T-cell (primary cell): ENCODE data around the gene BZW2. TPM values are rescaled to one million over a fixed set of nuclear protein-coding genes. Genes with fewer than 3 reads are reported as not detected.

Experiments used
- ATAC-seq, 4 experiments: fragments of 200-7000 bp in 3 of 4; fragments of 150-1000 bp in 1 of 4; cut with Tn5 transposase; replicated peaks in 1 of 4; 1 replicate in 3 of 4; 2 replicates in 1 of 4; pipeline ENCODE4 v1.10.0; 2021; ENCODE audit warnings: moderate library complexity in 3 of 4, mild to moderate bottlenecking in 2 of 4, moderate number of reproducible peaks in 1 of 4
- CTCF ChIA-PET, 2 donors: fragments of 300-600 bp; sonication (Branson Sonifier 250); formaldehyde crosslinking; loops; one replicate each; lab custom pipeline; 2022; ENCODE audit warnings: antibody characterized with exemption in 2 of 2; lab: Charles Lee
- POLR2A ChIA-PET, 2 donors: fragments of 300-600 bp; sonication (Branson Sonifier 250); formaldehyde crosslinking; loops; one replicate each; lab custom pipeline; 2022; ENCODE audit warnings: antibody characterized with exemption in 2 of 2; lab: Charles Lee
- DNase-seq, 35 experiments: peaks; one replicate each; pipeline versions ENCODE4 v3.0.0 to v3.0.0-alpha.2; 2013 to 2023
- H3K27ac ChIP-seq: one replicate; pipeline ENCODE4 v1.5.1; 2013; ENCODE audit warnings: low read length
- H3K27me3 ChIP-seq, 2 experiments: replicated peaks in 1 of 2; 1 replicate in 1 of 2; 2 replicates in 1 of 2; pipeline versions ENCODE4 v1.6.1 to v1.7.0; 2013; ENCODE audit warnings: low read length in 1 of 2, mixed read lengths in 1 of 2; ENCODE audit not compliant: control insufficient read depth in 2 of 2, insufficient read depth in 2 of 2; ENCODE audit errors: extremely low read depth in 1 of 2
- H3K36me3 ChIP-seq, 2 donors: 1 replicate in 1 of 2; 2 replicates in 1 of 2; pipeline versions ENCODE4 v1.6.1 to v1.7.0; 2013; ENCODE audit warnings: low read length in 1 of 2; ENCODE audit not compliant: control insufficient read depth in 2 of 2, insufficient read depth in 1 of 2; ENCODE audit errors: extremely low read depth in 1 of 2
- H3K4me1 ChIP-seq, 2 experiments: 1 replicate in 1 of 2; 2 replicates in 1 of 2; pipeline versions ENCODE4 v1.6.1 to v1.7.0; 2013; ENCODE audit warnings: low read length in 2 of 2, mixed read lengths in 1 of 2; ENCODE audit not compliant: insufficient read depth in 2 of 2, control insufficient read depth in 1 of 2; ENCODE audit errors: extremely low read depth in 1 of 2
- H3K4me3 ChIP-seq, 2 donors: 1 replicate in 1 of 2; 2 replicates in 1 of 2; pipeline versions ENCODE4 v1.5.1 to v1.7.0; 2013; ENCODE audit warnings: mild to moderate bottlenecking in 2 of 2, low read length in 1 of 2, moderate library complexity in 1 of 2; ENCODE audit not compliant: control insufficient read depth in 1 of 2; ENCODE audit errors: extremely low read depth in 1 of 2
- H3K9me3 ChIP-seq: 2 replicates; pipeline ENCODE4 v1.7.0; 2013
- H3K27ac Mint-ChIP-seq, 2 donors: one replicate each; pipeline ENCODE4 v1.8.0; 2020 to 2021; ENCODE audit warnings: mild to moderate bottlenecking in 2 of 2, mixed read lengths in 2 of 2
- H3K27me3 Mint-ChIP-seq, 2 donors: one replicate each; pipeline ENCODE4 v1.8.0; 2021 to 2022; ENCODE audit warnings: mixed read lengths in 2 of 2
- H3K36me3 Mint-ChIP-seq: one replicate; pipeline ENCODE4 v1.8.0; 2021; ENCODE audit warnings: mixed read lengths
- H3K4me1 Mint-ChIP-seq, 3 donors: one replicate each; pipeline ENCODE4 v1.8.0; 2020 to 2022; ENCODE audit warnings: mixed read lengths in 3 of 3, mild to moderate bottlenecking in 1 of 3
- H3K4me3 Mint-ChIP-seq, 3 donors: one replicate each; pipeline ENCODE4 v1.8.0; 2020 to 2022; ENCODE audit warnings: mild to moderate bottlenecking in 3 of 3, mixed read lengths in 3 of 3, moderate library complexity in 3 of 3
- H3K9me3 Mint-ChIP-seq, 3 donors: one replicate each; pipeline ENCODE4 v1.8.0; 2020 to 2022; ENCODE audit warnings: mixed read lengths in 3 of 3
- WGBS: methylation state at CpG from one replicate; pipeline ENCODE4 v1.1.5; 2013; ENCODE audit warnings: missing lambda C conversion rate; ENCODE audit not compliant: insufficient coverage; 5-methylcytosine and 5-hydroxymethylcytosine counted together
- total RNA-seq, 35 experiments: library from RNA in 6 of 35; stranded (reverse) in 6 of 35; fragments of 120-200 nt in 1 of 35; gene quantifications; one replicate each; pipeline versions ENCODE4 v1.2.1 to v1.2.4 and lab custom pipeline; 2013 to 2026

The BZW2 gene
- total RNA-seq, 5 donors from 2014 or later (not counting 1 experiment from before 2014, with no cell fraction given): 22.1 to 35.1 (median 30.2) TPM

DNA sequence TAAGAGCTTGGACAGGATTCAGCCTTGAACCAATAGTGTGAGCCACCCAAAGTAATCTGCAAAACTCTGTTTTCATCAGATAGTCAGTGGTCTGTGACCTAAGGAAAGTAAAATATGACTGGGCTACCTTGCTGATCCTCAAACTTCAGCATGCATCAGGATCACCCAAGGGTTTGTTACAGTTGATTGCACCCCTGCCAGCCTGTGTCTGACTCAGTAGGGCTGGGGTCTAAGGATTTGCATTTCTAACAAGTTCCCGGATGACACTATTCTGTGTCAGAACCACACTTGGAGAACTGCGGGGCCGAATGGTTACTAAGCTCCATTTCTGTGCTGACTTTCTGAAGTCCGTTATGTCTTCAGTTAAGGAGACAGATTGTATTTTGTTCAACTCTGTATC is 66.9 kb downstream of the BZW2 start:
- WGBS: 93% methylated on average over 4 of the region's 4 CpGs
- H3K36me3 Mint-ChIP-seq: peaks cover 27% of the 10 kb centered on the region
- POLR2A ChIA-PET: no interaction called here
- no peak overlapping the region for H3K4me3 Mint-ChIP-seq
- Histone ChIP-seq H3K27ac (no peak overlapping the region), H3K4me1 (no peaks in the 10 kb centered on the region), H3K4me3 (no peak overlapping the region), H3K36me3 (no peaks in the 10 kb centered on the region), H3K9me3 (no peaks in the 10 kb centered on the region), H3K27me3 (no peaks in the 10 kb centered on the region)
- DNase-seq (no peak), ATAC-seq (no peak)
- no peaks in the 10 kb centered on the region for H3K9me3 Mint-ChIP-seq
- H3K27me3 Mint-ChIP-seq: no peaks in the 10 kb centered on the region
- H3K4me1 Mint-ChIP-seq: no peaks in the 10 kb centered on the region
- CTCF ChIA-PET: no interaction called here
- no peak overlapping the region for H3K27ac Mint-ChIP-seq

DNA sequence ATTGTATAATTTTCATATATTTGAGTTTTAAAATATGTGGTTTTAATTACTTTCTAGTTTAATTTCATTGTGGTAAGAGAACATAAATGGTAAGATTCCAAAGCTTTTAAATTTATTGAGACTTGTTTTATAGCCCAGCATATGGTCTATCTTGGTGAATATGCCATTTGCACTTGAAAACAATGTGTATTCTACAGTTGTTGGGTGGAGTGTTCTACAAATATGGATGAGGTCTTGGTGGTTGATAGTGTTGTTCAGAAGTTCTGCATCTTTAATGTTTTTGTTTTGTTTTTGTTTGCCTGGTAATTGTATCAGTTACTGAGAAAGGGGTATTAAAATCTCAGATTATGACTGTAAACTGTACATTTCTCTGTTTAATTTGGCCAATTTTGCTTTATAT is 69.9 kb downstream of the BZW2 start:
- ATAC-seq (no peak), DNase-seq (no peak)
- Mint-ChIP-seq H3K9me3 (no peaks in the 10 kb centered on the region), H3K27ac (no peak overlapping the region), H3K27me3 (no peaks in the 10 kb centered on the region), H3K36me3 (peaks cover 23% of the 10 kb centered on the region), H3K4me3 (no peak overlapping the region), H3K4me1 (no peaks in the 10 kb centered on the region)
- Histone ChIP-seq H3K36me3 (no peaks in the 10 kb centered on the region), H3K9me3 (no peaks in the 10 kb centered on the region), H3K27me3 (no peaks in the 10 kb centered on the region), H3K27ac (no peak overlapping the region), H3K4me1 (no peaks in the 10 kb centered on the region), H3K4me3 (no peak overlapping the region)
- POLR2A ChIA-PET: interaction anchor here in 1 of 2 donors (0.7 kb wide), 1 partner anchor 80 kb away, joined by 4 read pairs; no protein-coding TSS in a partner anchor
- CTCF ChIA-PET: no interaction called here

DNA sequence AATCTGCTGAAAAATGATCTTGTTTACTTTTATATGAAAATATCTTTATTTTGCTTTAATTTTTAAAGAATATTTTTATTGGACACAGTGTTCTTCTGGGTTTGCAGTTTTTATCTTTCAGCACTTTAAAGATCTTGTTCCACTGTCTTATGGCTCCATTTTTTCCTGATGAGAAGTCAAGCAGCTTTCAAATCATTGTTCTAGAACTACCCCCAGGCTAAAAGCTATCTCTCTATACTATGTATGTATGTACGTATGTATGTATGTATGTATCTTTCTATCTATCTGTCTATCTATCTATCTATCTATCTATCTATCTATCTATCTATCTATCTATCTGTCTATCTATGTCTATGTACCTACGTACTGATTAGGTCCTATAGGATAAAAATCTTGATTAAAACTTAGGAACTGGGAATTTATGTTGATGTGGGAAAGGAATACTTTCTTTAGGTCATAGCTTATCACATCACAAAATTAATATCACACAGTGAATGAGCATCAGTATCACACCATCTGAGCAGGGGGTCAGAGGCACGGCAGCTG is 72.2 kb downstream of the BZW2 start:
- ChIA-PET CTCF (interaction anchor here in 1 of 2 donors (0.7 kb wide), 1 partner anchor 448 kb away, joined by 8 read pairs; no protein-coding TSS in a partner anchor), POLR2A (no interaction called here)
- H3K9me3 Mint-ChIP-seq: no peaks in the 10 kb centered on the region
- no peaks in the 10 kb centered on the region for H3K27me3 Mint-ChIP-seq
- H3K4me1 Mint-ChIP-seq: no peaks in the 10 kb centered on the region
- no peaks in the 10 kb centered on the region for H3K36me3 ChIP-seq
- H3K4me3 ChIP-seq: no peak overlapping the region
- H3K9me3 ChIP-seq: no peaks in the 10 kb centered on the region
- no peak overlapping the region for H3K4me3 Mint-ChIP-seq
- WGBS: no CpG with 5 or more reads among the region's 3 CpGs
- ATAC-seq: no peak
- H3K27ac Mint-ChIP-seq: no peak overlapping the region
- no peaks in the 10 kb centered on the region for H3K27me3 ChIP-seq
- H3K36me3 Mint-ChIP-seq: peaks cover 17% of the 10 kb centered on the region
- no peak overlapping the region for H3K27ac ChIP-seq
- no peak for DNase-seq
- no peaks in the 10 kb centered on the region for H3K4me1 ChIP-seq

DNA sequence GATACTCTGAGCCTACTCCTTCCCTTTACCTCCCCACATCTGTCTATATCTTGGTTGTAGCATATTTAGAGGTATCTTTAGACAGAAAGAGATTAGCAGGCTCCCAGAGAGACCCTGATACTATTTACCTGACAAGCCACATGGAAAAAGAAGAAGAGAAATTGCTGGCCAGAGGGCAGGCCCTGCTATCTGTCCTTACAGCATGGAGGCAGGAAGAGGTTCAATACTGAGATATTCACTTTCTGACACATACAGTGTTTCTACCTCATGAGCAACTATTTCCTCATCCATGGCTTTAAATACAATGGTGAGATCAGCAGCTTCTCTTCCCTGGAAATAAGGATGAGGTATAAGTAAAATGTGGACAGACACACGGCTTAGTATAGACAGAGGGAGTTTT is 73.7 kb downstream of the BZW2 start:
- no peaks in the 10 kb centered on the region for H3K27me3 Mint-ChIP-seq
- H3K27me3 ChIP-seq: no peaks in the 10 kb centered on the region
- peaks cover 17% of the 10 kb centered on the region for H3K36me3 Mint-ChIP-seq
- ATAC-seq: no peak
- no peak for DNase-seq
- H3K36me3 ChIP-seq: no peaks in the 10 kb centered on the region
- H3K27ac Mint-ChIP-seq: no peak overlapping the region
- POLR2A ChIA-PET: no interaction called here
- H3K27ac ChIP-seq: no peak overlapping the region
- no peaks in the 10 kb centered on the region for H3K4me1 ChIP-seq
- no CpG with 5 or more reads among the region's 1 CpG for WGBS
- H3K9me3 Mint-ChIP-seq: no peaks in the 10 kb centered on the region
- H3K4me3 ChIP-seq: no peak overlapping the region
- H3K4me3 Mint-ChIP-seq: no peak overlapping the region
- no peaks in the 10 kb centered on the region for H3K9me3 ChIP-seq
- H3K4me1 Mint-ChIP-seq: no peaks in the 10 kb centered on the region
- CTCF ChIA-PET: no interaction called here

DNA sequence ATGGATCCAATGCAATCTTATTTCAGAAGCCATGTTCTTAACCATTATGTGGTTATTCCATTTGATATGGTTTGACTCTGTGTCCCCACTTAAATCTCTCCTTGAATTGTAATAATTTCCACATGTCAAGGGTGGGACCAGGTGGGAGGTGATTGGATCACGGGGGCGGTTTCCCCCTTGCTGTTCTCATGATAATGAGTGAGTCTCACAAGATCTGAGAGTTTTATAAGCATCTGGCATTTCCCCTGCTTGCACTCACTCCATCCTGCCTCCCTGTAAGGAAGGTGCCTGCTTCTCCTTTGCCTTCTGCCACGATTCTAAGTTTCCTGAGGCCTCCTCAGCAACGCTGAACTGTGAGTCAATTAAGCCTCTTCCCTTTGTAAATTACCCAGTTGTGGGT is 75.6 kb downstream of the BZW2 start:
- POLR2A ChIA-PET: no interaction called here

DNA sequence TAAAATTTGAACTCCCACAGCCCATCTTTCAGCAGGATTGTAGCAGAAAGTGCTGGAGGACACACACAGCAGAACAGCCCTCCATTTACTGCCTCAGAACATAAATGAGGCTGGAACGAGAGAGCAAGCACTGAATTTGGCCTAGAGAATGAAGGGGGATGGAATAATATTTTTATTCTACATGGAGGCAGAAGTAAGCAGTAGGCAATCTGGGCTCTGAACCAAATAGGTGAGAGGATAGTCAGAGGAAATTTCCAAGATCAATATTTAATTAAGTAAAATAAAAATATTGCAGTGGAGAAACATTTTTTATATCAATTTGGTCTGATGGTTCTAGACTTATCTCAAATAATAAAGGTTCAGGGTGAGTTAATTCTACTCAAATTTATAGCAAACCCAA is 78.4 kb downstream of the BZW2 start:
- H3K9me3 ChIP-seq: no peaks in the 10 kb centered on the region
- Mint-ChIP-seq H3K4me3 (no peak overlapping the region), H3K27ac (no peak overlapping the region), H3K4me1 (no peaks in the 10 kb centered on the region), H3K9me3 (no peaks in the 10 kb centered on the region), H3K36me3 (peaks cover 2% of the 10 kb centered on the region), H3K27me3 (no peaks in the 10 kb centered on the region)
- no CpG with 5 or more reads among the region's 1 CpG for whole genome bisulfite sequencing
- H3K27ac ChIP-seq: no peak overlapping the region
- POLR2A ChIA-PET: no interaction called here
- CTCF ChIA-PET: no interaction called here
- H3K4me1 ChIP-seq: no peaks in the 10 kb centered on the region
- ATAC-seq (no peak), DNase-seq (no peak)
- H3K27me3 ChIP-seq: no peaks in the 10 kb centered on the region
- H3K4me3 ChIP-seq: no peak overlapping the region
- H3K36me3 ChIP-seq: no peaks in the 10 kb centered on the region

More for the DNA sequence above, 75.6 kb downstream of the BZW2 start:
- no peak overlapping the region for H3K27ac Mint-ChIP-seq
- Histone ChIP-seq H3K27me3 (no peaks in the 10 kb centered on the region), H3K27ac (no peak overlapping the region), H3K4me3 (no peak overlapping the region), H3K36me3 (no peaks in the 10 kb centered on the region), H3K4me1 (no peaks in the 10 kb centered on the region), H3K9me3 (no peaks in the 10 kb centered on the region)
- ATAC-seq (no peak), DNase-seq (no peak)
- H3K9me3 Mint-ChIP-seq: no peaks in the 10 kb centered on the region
- no peak overlapping the region for H3K4me3 Mint-ChIP-seq
- CTCF ChIA-PET: no interaction called here
- H3K27me3 Mint-ChIP-seq: no peaks in the 10 kb centered on the region
- WGBS: no CpG with 5 or more reads among the region's 4 CpGs
- H3K4me1 Mint-ChIP-seq: no peaks in the 10 kb centered on the region
- H3K36me3 Mint-ChIP-seq: peaks cover 6% of the 10 kb centered on the region

DNA sequence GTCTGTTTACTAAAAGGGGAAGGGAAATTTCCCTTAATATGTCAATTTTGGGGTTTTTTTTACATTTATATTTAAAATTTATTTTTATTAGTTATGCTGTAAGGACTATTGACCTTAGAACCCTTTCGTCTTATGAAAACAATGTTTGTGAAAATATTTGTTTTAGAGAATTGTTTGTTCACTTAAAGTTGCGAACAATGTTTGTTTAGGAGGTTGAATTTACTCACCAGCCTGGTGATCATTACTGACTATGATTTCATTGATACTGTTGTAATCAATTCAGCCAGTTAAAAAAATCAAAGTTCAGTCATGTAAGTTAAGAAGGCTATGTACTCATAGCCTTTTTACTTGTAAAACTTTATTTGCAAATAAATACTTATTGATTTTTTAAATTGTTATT is 80.2 kb downstream of the BZW2 start:
- H3K27ac Mint-ChIP-seq: no peak overlapping the region
- H3K4me3 Mint-ChIP-seq: no peak overlapping the region
- Histone ChIP-seq H3K27me3 (no peaks in the 10 kb centered on the region), H3K36me3 (no peaks in the 10 kb centered on the region), H3K9me3 (no peaks in the 10 kb centered on the region), H3K4me1 (no peaks in the 10 kb centered on the region), H3K4me3 (no peak overlapping the region), H3K27ac (no peak overlapping the region)
- ATAC-seq (no peak), DNase-seq (no peak)
- no peaks in the 10 kb centered on the region for H3K4me1 Mint-ChIP-seq
- H3K36me3 Mint-ChIP-seq: peaks cover 2% of the 10 kb centered on the region
- H3K9me3 Mint-ChIP-seq: no peaks in the 10 kb centered on the region
- no CpG with 5 or more reads among the region's 2 CpGs for WGBS
- ChIA-PET CTCF (no interaction called here), POLR2A (no interaction called here)
- H3K27me3 Mint-ChIP-seq: no peaks in the 10 kb centered on the region
